GM12878 (cell line): Measurements from ENCODE around the gene FASTKD2. TPM values are rescaled to one million over a fixed set of nuclear protein-coding genes. Genes with fewer than 3 reads are reported as not detected.

Experiments
- ATAC-seq: fragments of 200-7000 bp; cut with Tn5 transposase; 3 replicates; pipeline ENCODE4 v1.9.1; 2020; ENCODE audit warnings: mild to moderate bottlenecking, moderate library complexity
- BruUV-seq: library from RNA; stranded (reverse); fragments of 400-500 nt; replicated peaks from 2 replicates; lab custom pipeline; 2021; lab: Mats Ljungman, UMichigan
- CTCF ChIA-PET: fragments of 300-600 bp; sonication (Branson Sonifier 250); formaldehyde crosslinking; extraction: SDS; loops from one replicate; lab custom pipeline; 2021; ENCODE audit warnings: inconsistent platforms; lab: Yijun Ruan, JAX
- POLR2A ChIA-PET: fragments of 350-600 bp; formaldehyde crosslinking; extraction: SDS; loops from one replicate; lab custom pipeline; 2021; ENCODE audit warnings: inconsistent platforms; lab: Charles Lee
- RAD21 ChIA-PET: fragments of 300-600 bp; sonication (Branson Sonifier 250); formaldehyde crosslinking; loops from one replicate; lab custom pipeline; 2023; ENCODE audit warnings: antibody characterized with exemption; ENCODE audit not compliant: unreplicated experiment; lab: Charles Lee
- SMC1A ChIA-PET: fragments of 300-600 bp; sonication (Branson Sonifier 250); formaldehyde crosslinking; loops from one replicate; lab custom pipeline; 2023; ENCODE audit not compliant: unreplicated experiment, uncharacterized antibody; lab: Charles Lee
- DNase-seq: peaks from one replicate; pipeline ENCODE4 v3.0.0-alpha.2; 2011; ENCODE audit warnings: low read depth, low spot score
- FAIRE-seq: peaks from 3 replicates; lab custom pipeline; 2011; peaks lifted over from hg19 to GRCh38; lab: Jason Lieb, UNC
- H2AFZ ChIP-seq: 2 replicates; pipeline ENCODE4 v1.6.0; 2011; ENCODE audit warnings: low read depth, low read length, control low read depth; ENCODE audit not compliant: control insufficient read depth
- H3K27ac ChIP-seq: 2 replicates; pipeline ENCODE4 v1.5.1; 2011; ENCODE audit warnings: control low read depth; ENCODE audit not compliant: control insufficient read depth, insufficient read depth
- H3K27me3 ChIP-seq, 2 experiments: replicated peaks in 1 of 2; 2 replicates each; pipeline versions ENCODE4 v1.6.0 to v1.6.1; 2011; ENCODE audit warnings: low read length in 1 of 2; ENCODE audit not compliant: control insufficient read depth in 2 of 2, insufficient read depth in 2 of 2
- H3K36me3 ChIP-seq, 2 experiments: 2 replicates each; pipeline ENCODE4 v1.5.1; 2011; ENCODE audit warnings: low read length in 1 of 2; ENCODE audit not compliant: control insufficient read depth in 2 of 2, insufficient read depth in 2 of 2
- H3K4me1 ChIP-seq: 2 replicates; pipeline ENCODE4 v1.6.1; 2011; ENCODE audit warnings: mild to moderate bottlenecking, low read length, moderate library complexity, mixed read lengths; ENCODE audit not compliant: control insufficient read depth, insufficient read depth
- H3K4me2 ChIP-seq: 2 replicates; pipeline ENCODE4 v1.6.0; 2011; ENCODE audit warnings: control low read depth; ENCODE audit not compliant: control insufficient read depth, insufficient read depth
- H3K4me3 ChIP-seq: fragments of 200-600 bp; sonication (generic); 2 replicates; pipeline ENCODE4 v1.5.1; 2016
- H3K79me2 ChIP-seq: 2 replicates; pipeline ENCODE4 v1.6.0; 2011; ENCODE audit warnings: low read length; ENCODE audit not compliant: control insufficient read depth, insufficient read depth
- H3K9ac ChIP-seq: 2 replicates; pipeline ENCODE4 v1.8.0; 2011; ENCODE audit warnings: low read length, control low read depth, mixed read lengths; ENCODE audit not compliant: control insufficient read depth, insufficient read depth
- H3K9me3 ChIP-seq: replicated peaks from 3 replicates; pipeline ENCODE4 v1.5.1; 2011; ENCODE audit warnings: mild to moderate bottlenecking, low read length; ENCODE audit not compliant: control insufficient read depth, insufficient read depth
- H4K20me1 ChIP-seq: 2 replicates; pipeline ENCODE4 v1.6.0; 2011; ENCODE audit not compliant: control insufficient read depth, insufficient read depth
- CHD4 ChIP-seq: fragments of 200-600 bp; sonication (generic); IDR thresholded peaks from 2 replicates; pipeline ENCODE4 v1.6.1; 2016; ENCODE audit warnings: mild to moderate bottlenecking
- IKZF2 ChIP-seq, 2 experiments: fragments of 450-650 bp; IDR thresholded peaks; 2 replicates each; pipeline ENCODE4 v1.6.1; 2017; ENCODE audit warnings: mild to moderate bottlenecking in 2 of 2, moderate library complexity in 2 of 2
- LARP7 ChIP-seq: fragments of 450-650 bp; IDR thresholded peaks from 2 replicates; pipeline ENCODE4 v1.6.1; 2017; ENCODE audit warnings: mild to moderate bottlenecking
- NFIC ChIP-seq: IDR thresholded peaks from 2 replicates; pipeline ENCODE4 v1.6.1; 2012; ENCODE audit warnings: low read depth, mild to moderate bottlenecking, inconsistent platforms, low read length, moderate library complexity
- POLR2AphosphoS2 ChIP-seq: IDR thresholded peaks from 2 replicates; pipeline ENCODE4 v1.6.1; 2011; ENCODE audit warnings: low read depth, mild to moderate bottlenecking, low read length, improper control_type of control experiment, moderate library complexity
- RB1 ChIP-seq: fragments of 450-650 bp; formaldehyde crosslinking; IDR thresholded peaks from 2 replicates; pipeline ENCODE4 v1.6.1; 2017; ENCODE audit warnings: mild to moderate bottlenecking, borderline replicate concordance
- SIN3A ChIP-seq: IDR thresholded peaks from 2 replicates; pipeline ENCODE4 v1.6.1; 2012; ENCODE audit warnings: low read depth, low read length, improper control_type of control experiment
- STAT1 ChIP-seq: fragments of 450-650 bp; conservative IDR thresholded peaks from 2 replicates; pipeline ENCODE4 v1.6.1; 2014; ENCODE audit warnings: antibody characterized with exemption, mild to moderate bottlenecking
- WGBS: methylation state at CpG from one replicate; pipeline ENCODE4 v1.1.6; 2016; ENCODE audit warnings: low lambda C conversion rate; ENCODE audit not compliant: insufficient replicate concordance, insufficient coverage; ENCODE audit errors: missing lambda C conversion rate; 5-methylcytosine and 5-hydroxymethylcytosine counted together
- in situ Hi-C: fragments of 300-500 bp; cut with MboI; formaldehyde crosslinking; loops from 9 replicates; pipeline ENCODE4 v1.14.3; 2018; ENCODE audit warnings: mixed read lengths
- intact Hi-C: fragments of 100-400 bp; cut with micrococcal nuclease; formaldehyde crosslinking; loops from one replicate; pipeline ENCODE4 v1.14.2; 2022; ENCODE audit not compliant: unreplicated experiment
- polyA plus RNA-seq, 11 experiments: library from polyadenylated mRNA; depleted of rRNA in 4 of 11; unstranded in 6 of 11; stranded (reverse) in 5 of 11; fragments of >200 nt; fragmentation: Nextera tagmentation in 4 of 11; fragmentation: Illumina TruSeq in 1 of 11; extraction: Ambion mirVana in 4 of 11; extraction: Trizol in 1 of 11; gene quantifications; 1 replicate in 1 of 11; 2 replicates in 10 of 11; pipeline versions ENCODE4 v1.2.1 to v1.2.3, GENCODE V29; 2011 to 2016; ENCODE audit warnings: inconsistent platforms in 2 of 11, missing spikeins in 2 of 11, low read depth in 1 of 11
- total RNA-seq, 4 experiments: library from RNA; depleted of rRNA in 3 of 4; stranded (reverse); fragments of >200 nt in 3 of 4; fragmentation: Illumina TruSeq in 1 of 4; extraction: Trizol in 1 of 4; gene quantifications; 2 replicates each; pipeline versions ENCODE4 v1.2.1 to v1.2.3, GENCODE V29; 2013 to 2021
- TF ChIP-seq, protein P1 (sequence below): fragments of 150-350 bp; IDR thresholded peaks from 2 replicates; pipeline ENCODE4 v1.6.1; 2016; ENCODE audit warnings: low read depth, low read length

The FASTKD2 gene
- total and polyA plus RNA-seq, 10 of the 15 experiments (the other 5 are each of a cell fraction or from before 2014, with no cell fraction given): 32.1 to 115 (median 52.3) TPM

- Histone ChIP-seq H3K27ac (no peak overlapping the region), H2AFZ (no peak overlapping the region), H3K36me3 (no peaks in the 10 kb centered on the region), H3K4me1 (no peaks in the 10 kb centered on the region), H3K9ac (no peak overlapping the region), H3K4me3 (no peak overlapping the region)
- in situ Hi-C loops: no loop called here
- no peak for DNase-seq
- ChIA-PET CTCF (interaction anchor here (0.6 to 1.2 kb wide), 3 partner anchors 9 to 413 kb away, joined by 3 read pairs; no protein-coding TSS in a partner anchor), SMC1A (interaction anchor here (1.2 kb wide), 1 partner anchor 649 kb away, joined by 3 read pairs; no protein-coding TSS in a partner anchor)
- BruUV-seq: no TSS peak
- ATAC-seq: no peak
- TF ChIP-seq NFIC (no peak), STAT1 (no peak), CHD4 (no peak), SIN3A (no peak), RB1 (no peak), POLR2AphosphoS2 (no peak), IKZF2 (IDR thresholded peaks at IDR 0.05) (no peak), LARP7 (no peak)
- TF ChIP-seq, protein P1, sequence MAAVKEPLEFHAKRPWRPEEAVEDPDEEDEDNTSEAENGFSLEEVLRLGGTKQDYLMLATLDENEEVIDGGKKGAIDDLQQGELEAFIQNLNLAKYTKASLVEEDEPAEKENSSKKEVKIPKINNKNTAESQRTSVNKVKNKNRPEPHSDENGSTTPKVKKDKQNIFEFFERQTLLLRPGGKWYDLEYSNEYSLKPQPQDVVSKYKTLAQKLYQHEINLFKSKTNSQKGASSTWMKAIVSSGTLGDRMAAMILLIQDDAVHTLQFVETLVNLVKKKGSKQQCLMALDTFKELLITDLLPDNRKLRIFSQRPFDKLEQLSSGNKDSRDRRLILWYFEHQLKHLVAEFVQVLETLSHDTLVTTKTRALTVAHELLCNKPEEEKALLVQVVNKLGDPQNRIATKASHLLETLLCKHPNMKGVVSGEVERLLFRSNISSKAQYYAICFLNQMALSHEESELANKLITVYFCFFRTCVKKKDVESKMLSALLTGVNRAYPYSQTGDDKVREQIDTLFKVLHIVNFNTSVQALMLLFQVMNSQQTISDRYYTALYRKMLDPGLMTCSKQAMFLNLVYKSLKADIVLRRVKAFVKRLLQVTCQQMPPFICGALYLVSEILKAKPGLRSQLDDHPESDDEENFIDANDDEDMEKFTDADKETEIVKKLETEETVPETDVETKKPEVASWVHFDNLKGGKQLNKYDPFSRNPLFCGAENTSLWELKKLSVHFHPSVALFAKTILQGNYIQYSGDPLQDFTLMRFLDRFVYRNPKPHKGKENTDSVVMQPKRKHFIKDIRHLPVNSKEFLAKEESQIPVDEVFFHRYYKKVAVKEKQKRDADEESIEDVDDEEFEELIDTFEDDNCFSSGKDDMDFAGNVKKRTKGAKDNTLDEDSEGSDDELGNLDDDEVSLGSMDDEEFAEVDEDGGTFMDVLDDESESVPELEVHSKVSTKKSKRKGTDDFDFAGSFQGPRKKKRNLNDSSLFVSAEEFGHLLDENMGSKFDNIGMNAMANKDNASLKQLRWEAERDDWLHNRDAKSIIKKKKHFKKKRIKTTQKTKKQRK: no peak
- TF ChIP-seq, all 136 proteins: peak for 0
- WGBS: 95% methylated on average over 1 of the region's 1 CpG
- FAIRE-seq: no peak
- Histone ChIP-seq H3K9me3 (no peaks in the 10 kb centered on the region), H4K20me1 (no peaks in the 10 kb centered on the region), H3K79me2 (no peaks in the 10 kb centered on the region), H3K27me3 (no peaks in the 10 kb centered on the region), H3K4me2 (no peak overlapping the region)
- POLR2A ChIA-PET: no interaction called here
- RAD21 ChIA-PET: no interaction called here
- intact Hi-C loops: no loop called here
These were observed 58.7 kb downstream of the FASTKD2 start for GRCh38 chr2:206824087-206824618.
